ENCODE data around the gene GIGYF2.

Gene GIGYF2

GRCh38 chr2:232908695-232909094, 211.6 kb downstream of the GIGYF2 start:
- no peak overlapping the region for H3K27ac ChIP-seq
- TF ChIP-seq ZFX (IDR thresholded peaks at IDR 0.05; ENCODE audit: borderline replicate concordance) (no peak), CTCF (IDR thresholded peaks at IDR 0.05) (no peak)
